SK-N-SH treated with all-trans-retinoic acid at 6 μM for 48 hours (cell line): ENCODE data around the gene TMEM14A.
"Not testable (repeated sequence)": the region's sequence is repeated elsewhere in the genome, so short reads cannot be mapped to it uniquely, and the experiment has no call there.

Experiments used
- ATAC-seq: fragments of 200-7000 bp; cut with Tn5 transposase; 3 replicates; pipeline ENCODE4 v1.9.1; 2020; ENCODE audit warnings: mild to moderate bottlenecking, moderate library complexity
- ARNTL ChIP-seq: fragments of 450-650 bp; formaldehyde crosslinking; IDR thresholded peaks from 2 replicates; pipeline ENCODE4 v1.5.0; 2020; ENCODE audit warnings: low read depth, mild to moderate bottlenecking, moderate library complexity, borderline replicate concordance
- BACH2 ChIP-seq: fragments of 250-450 bp; sonication (Bioruptor Pico); IDR thresholded peaks from 2 replicates; pipeline ENCODE4 v1.9.0; 2021; ENCODE audit warnings: mild to moderate bottlenecking, borderline replicate concordance
- CREB5 ChIP-seq: fragments of 250-450 bp; sonication (Bioruptor Pico); IDR thresholded peaks from 2 replicates; pipeline ENCODE4 v1.5.1; 2020; ENCODE audit warnings: low read depth, mild to moderate bottlenecking, moderate library complexity
- CSDC2 ChIP-seq: fragments of 250-450 bp; sonication (Bioruptor Pico); IDR thresholded peaks from 2 replicates; pipeline ENCODE4 v1.5.0; 2020; ENCODE audit warnings: mild to moderate bottlenecking, moderate library complexity
- CSRNP3 ChIP-seq: fragments of 250-450 bp; sonication (Bioruptor Pico); IDR thresholded peaks from 2 replicates; pipeline ENCODE4 v1.5.1; 2021; ENCODE audit warnings: mild to moderate bottlenecking, moderate library complexity
- ESRRG ChIP-seq: fragments of 250-450 bp; sonication (Bioruptor Pico); IDR thresholded peaks from 2 replicates; pipeline ENCODE4 v1.6.1; 2021; ENCODE audit warnings: mild to moderate bottlenecking
- GLIS3 ChIP-seq: fragments of 250-450 bp; sonication (Bioruptor Pico); IDR thresholded peaks from 2 replicates; pipeline ENCODE4 v1.5.0; 2020; ENCODE audit warnings: mild to moderate bottlenecking, moderate library complexity
- ISL1 ChIP-seq: fragments of 250-450 bp; sonication (Bioruptor Pico); IDR thresholded peaks from 2 replicates; pipeline ENCODE4 v2.1.2; 2022; ENCODE audit warnings: mild to moderate bottlenecking, moderate library complexity
- OSR1 ChIP-seq: fragments of 250-450 bp; sonication (Bioruptor Pico); IDR thresholded peaks from 2 replicates; pipeline ENCODE4 v1.8.0; 2022; ENCODE audit warnings: moderate library complexity, mild to moderate bottlenecking, inconsistent platforms
- PATZ1 ChIP-seq: fragments of 250-450 bp; sonication (Bioruptor Pico); IDR thresholded peaks from 2 replicates; pipeline ENCODE4 v1.8.0; 2020; ENCODE audit warnings: mild to moderate bottlenecking, moderate library complexity, borderline replicate concordance
- POU6F1 ChIP-seq: fragments of 250-450 bp; sonication (Bioruptor Pico); IDR thresholded peaks from 2 replicates; pipeline ENCODE4 v1.8.0; 2021; ENCODE audit warnings: low read depth, mild to moderate bottlenecking, moderate library complexity, borderline replicate concordance
- PPARA ChIP-seq: fragments of 250-450 bp; sonication (Bioruptor Pico); IDR thresholded peaks from 2 replicates; pipeline ENCODE4 v1.5.0; 2020; ENCODE audit warnings: mild to moderate bottlenecking, borderline replicate concordance
- RARB ChIP-seq: fragments of 250-450 bp; sonication (Bioruptor Pico); IDR thresholded peaks from 2 replicates; pipeline ENCODE4 v1.8.0; 2021; ENCODE audit warnings: mild to moderate bottlenecking, moderate library complexity
- SNAI2 ChIP-seq: fragments of 250-450 bp; sonication (Bioruptor Pico); IDR thresholded peaks from 2 replicates; pipeline ENCODE4 v1.5.0; 2020; ENCODE audit warnings: mild to moderate bottlenecking, moderate library complexity
- TCF4 ChIP-seq: fragments of 250-450 bp; sonication (Bioruptor Pico); IDR thresholded peaks from 2 replicates; pipeline ENCODE4 v1.8.0; 2021; ENCODE audit warnings: mild to moderate bottlenecking, moderate library complexity, borderline replicate concordance
- TOX ChIP-seq: fragments of 250-450 bp; sonication (Bioruptor Pico); IDR thresholded peaks from 2 replicates; pipeline ENCODE4 v1.8.0; 2021; ENCODE audit warnings: mild to moderate bottlenecking, moderate library complexity, borderline replicate concordance
- ZC3H10 ChIP-seq: fragments of 250-450 bp; sonication (Bioruptor Pico); IDR thresholded peaks from 2 replicates; pipeline ENCODE4 v1.5.1; 2021; ENCODE audit warnings: mild to moderate bottlenecking, moderate library complexity
- ZFP3 ChIP-seq: fragments of 250-450 bp; sonication (Bioruptor Pico); IDR thresholded peaks from 2 replicates; pipeline ENCODE4 v1.5.0; 2020; ENCODE audit warnings: mild to moderate bottlenecking, moderate library complexity
- ZFP30 ChIP-seq: fragments of 450-650 bp; formaldehyde crosslinking; IDR thresholded peaks from 2 replicates; pipeline ENCODE4 v1.5.0; 2022; ENCODE audit warnings: mild to moderate bottlenecking, moderate library complexity
- ZNF565 ChIP-seq: fragments of 450-650 bp; formaldehyde crosslinking; conservative IDR thresholded peaks from 2 replicates; pipeline ENCODE4 v1.5.0; 2020; ENCODE audit warnings: low read depth, mild to moderate bottlenecking, moderate library complexity
- ZNF70 ChIP-seq: fragments of 450-650 bp; formaldehyde crosslinking; IDR thresholded peaks from 2 replicates; pipeline ENCODE4 v1.5.0; 2020; ENCODE audit warnings: mild to moderate bottlenecking, moderate library complexity
- ZNF8 ChIP-seq: fragments of 450-650 bp; formaldehyde crosslinking; IDR thresholded peaks from 2 replicates; pipeline ENCODE4 v1.5.0; 2020; ENCODE audit warnings: mild to moderate bottlenecking, moderate library complexity

TMEM14A gene

GRCh38 chr6:52675372-52675771 is 4.5 kb downstream of the TMEM14A start:
- TF ChIP-seq ZFP30 (no peak), CSDC2 (CRISPR knock-in tag) (no peak), POU6F1 (CRISPR knock-in tag) (no peak), ZNF8 (CRISPR knock-in tag) (no peak), ESRRG (CRISPR knock-in tag) (no peak)
- no peak for ATAC-seq

GRCh38 chr6:52676631-52677030 is 5.7 kb downstream of the TMEM14A start:
- ATAC-seq, result not testable (repeated sequence)

GRCh38 chr6:52681416-52681815 is 10.5 kb downstream of the TMEM14A start:
- no peak for ATAC-seq
- TF ChIP-seq TOX (no peak), ZC3H10 (CRISPR knock-in tag) (no peak), CSRNP3 (CRISPR knock-in tag) (no peak), ZFP3 (CRISPR knock-in tag) (no peak), ZNF565 (CRISPR knock-in tag) (no peak), GLIS3 (CRISPR knock-in tag) (no peak), OSR1 (CRISPR knock-in tag) (no peak), CSDC2 (CRISPR knock-in tag) (no peak), ESRRG (CRISPR knock-in tag) (no peak), ARNTL (no peak), ZNF70 (CRISPR knock-in tag) (no peak), TCF4 (CRISPR knock-in tag) (no peak), ZFP30 (no peak), CREB5 (no peak), ZNF8 (CRISPR knock-in tag) (no peak), BACH2 (CRISPR knock-in tag) (no peak)

- ATAC-seq, result no peak
- TF ChIP-seq ESRRG (CRISPR knock-in tag) (no peak), SNAI2 (CRISPR knock-in tag) (no peak), CSRNP3 (CRISPR knock-in tag) (no peak), GLIS3 (CRISPR knock-in tag) (no peak), ISL1 (CRISPR knock-in tag) (no peak), RARB (CRISPR knock-in tag) (no peak), TOX (no peak)
Observed at GRCh38 chr6:52686878-52687699, 16.2 kb downstream of the TMEM14A start.

- ATAC-seq, result no peak
- no peak for TF ChIP-seq PPARA
- TF ChIP-seq SNAI2 (CRISPR knock-in tag), result no peak
- no peak for TF ChIP-seq TOX
- TF ChIP-seq ZNF70 (CRISPR knock-in tag), result no peak
- TF ChIP-seq BACH2 (CRISPR knock-in tag), result no peak
- TF ChIP-seq ZFP30, result no peak
- TF ChIP-seq CSDC2 (CRISPR knock-in tag), result no peak
- TF ChIP-seq RARB (CRISPR knock-in tag), result no peak
- TF ChIP-seq PATZ1 (CRISPR knock-in tag), result no peak
- TF ChIP-seq ESRRG (CRISPR knock-in tag), result no peak
- TF ChIP-seq GLIS3 (CRISPR knock-in tag), result no peak
- TF ChIP-seq ZC3H10 (CRISPR knock-in tag), result no peak
- no peak for TF ChIP-seq ZFP3 (CRISPR knock-in tag)
- TF ChIP-seq ISL1 (CRISPR knock-in tag), result no peak
- no peak for TF ChIP-seq ZNF565 (CRISPR knock-in tag)
- TF ChIP-seq ZNF8 (CRISPR knock-in tag), result no peak
- TF ChIP-seq POU6F1 (CRISPR knock-in tag), result no peak
- TF ChIP-seq OSR1 (CRISPR knock-in tag), result no peak
Observed at GRCh38 chr6:52689857-52690256, 18.9 kb downstream of the TMEM14A start.
